Measurements from ENCODE around the gene C20orf204.

C20orf204 gene

DNA sequence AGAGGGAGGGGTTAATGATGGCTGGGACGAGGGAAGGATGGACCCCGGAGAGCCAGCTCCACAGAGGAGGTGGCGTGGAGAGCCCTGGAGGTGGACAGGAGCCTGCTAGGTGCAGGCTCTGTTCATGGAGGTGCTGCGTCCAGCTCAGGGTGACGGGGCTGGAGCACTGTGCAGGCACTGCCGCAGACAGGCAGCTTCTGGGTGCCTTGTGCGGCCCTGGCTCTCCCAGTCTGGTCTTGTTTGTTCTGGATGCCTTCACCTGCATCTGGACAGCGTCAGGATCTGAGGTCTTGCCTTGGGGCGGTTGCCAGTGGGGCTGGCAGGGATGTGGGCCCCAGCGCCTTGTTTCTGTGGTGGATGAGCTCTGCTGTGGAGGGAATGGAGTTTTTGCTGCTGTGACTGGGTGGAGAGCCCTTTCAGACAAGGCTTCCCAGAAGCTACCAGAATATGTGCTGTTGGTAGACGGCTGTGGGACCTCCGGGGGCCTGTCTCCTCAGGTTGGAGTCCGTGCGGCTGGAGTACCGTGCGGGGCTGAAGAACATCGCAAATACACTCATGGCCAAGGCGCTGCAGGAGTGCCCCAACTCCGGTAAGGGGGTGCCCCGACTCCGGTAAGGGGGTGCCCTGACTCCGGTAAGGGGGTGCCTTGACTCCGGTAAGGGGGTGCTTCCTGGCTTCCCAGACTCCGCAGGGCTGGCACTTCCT, 7.8 kb upstream of the C20orf204 start:
- no peak overlapping the region for H3K9ac ChIP-seq (ENCODE audit: low read length)
- H3K4me2 ChIP-seq (ENCODE audit: low read depth, low read length): no peak overlapping the region
- H3K9me2 ChIP-seq (replicated peaks; ENCODE audit: insufficient read depth, low read length): no peaks in the 10 kb centered on the region
- no peak for DNase-seq
- H3K4me1 ChIP-seq (ENCODE audit: low read length): no peaks in the 10 kb centered on the region
- no peaks in the 10 kb centered on the region for H3K79me2 ChIP-seq (ENCODE audit: low read length)
- no peaks in the 10 kb centered on the region for H3F3A ChIP-seq (ENCODE audit: insufficient read depth, low read length)
- H3K4me3 ChIP-seq (ENCODE audit: low read length): no peak overlapping the region
- no peaks in the 10 kb centered on the region for H3K36me3 ChIP-seq (replicated peaks; ENCODE audit: insufficient read depth, low read length)
- no peaks in the 10 kb centered on the region for H3K9me3 ChIP-seq (replicated peaks; ENCODE audit: insufficient read depth, low read length)
- TF ChIP-seq EZH2 (optimal IDR thresholded peaks at IDR 0.05; ENCODE audit: low read depth, low read length) (no peak), EZH2phosphoT487 (IDR thresholded peaks at IDR 0.05; ENCODE audit: low read length) (no peak)
- TF ChIP-seq, protein P1, sequence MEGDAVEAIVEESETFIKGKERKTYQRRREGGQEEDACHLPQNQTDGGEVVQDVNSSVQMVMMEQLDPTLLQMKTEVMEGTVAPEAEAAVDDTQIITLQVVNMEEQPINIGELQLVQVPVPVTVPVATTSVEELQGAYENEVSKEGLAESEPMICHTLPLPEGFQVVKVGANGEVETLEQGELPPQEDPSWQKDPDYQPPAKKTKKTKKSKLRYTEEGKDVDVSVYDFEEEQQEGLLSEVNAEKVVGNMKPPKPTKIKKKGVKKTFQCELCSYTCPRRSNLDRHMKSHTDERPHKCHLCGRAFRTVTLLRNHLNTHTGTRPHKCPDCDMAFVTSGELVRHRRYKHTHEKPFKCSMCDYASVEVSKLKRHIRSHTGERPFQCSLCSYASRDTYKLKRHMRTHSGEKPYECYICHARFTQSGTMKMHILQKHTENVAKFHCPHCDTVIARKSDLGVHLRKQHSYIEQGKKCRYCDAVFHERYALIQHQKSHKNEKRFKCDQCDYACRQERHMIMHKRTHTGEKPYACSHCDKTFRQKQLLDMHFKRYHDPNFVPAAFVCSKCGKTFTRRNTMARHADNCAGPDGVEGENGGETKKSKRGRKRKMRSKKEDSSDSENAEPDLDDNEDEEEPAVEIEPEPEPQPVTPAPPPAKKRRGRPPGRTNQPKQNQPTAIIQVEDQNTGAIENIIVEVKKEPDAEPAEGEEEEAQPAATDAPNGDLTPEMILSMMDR (IDR thresholded peaks at IDR 0.05; ENCODE audit: low read length): no peak
- H3K27me3 ChIP-seq (replicated peaks; ENCODE audit: insufficient read depth, low read length): no peaks in the 10 kb centered on the region
- H3K27ac ChIP-seq (ENCODE audit: low read length): no peak overlapping the region
- H4K20me1 ChIP-seq (ENCODE audit: insufficient read depth, low read length): no peaks in the 10 kb centered on the region
- H2AFZ ChIP-seq (ENCODE audit: low read length): no peak overlapping the region

DNA sequence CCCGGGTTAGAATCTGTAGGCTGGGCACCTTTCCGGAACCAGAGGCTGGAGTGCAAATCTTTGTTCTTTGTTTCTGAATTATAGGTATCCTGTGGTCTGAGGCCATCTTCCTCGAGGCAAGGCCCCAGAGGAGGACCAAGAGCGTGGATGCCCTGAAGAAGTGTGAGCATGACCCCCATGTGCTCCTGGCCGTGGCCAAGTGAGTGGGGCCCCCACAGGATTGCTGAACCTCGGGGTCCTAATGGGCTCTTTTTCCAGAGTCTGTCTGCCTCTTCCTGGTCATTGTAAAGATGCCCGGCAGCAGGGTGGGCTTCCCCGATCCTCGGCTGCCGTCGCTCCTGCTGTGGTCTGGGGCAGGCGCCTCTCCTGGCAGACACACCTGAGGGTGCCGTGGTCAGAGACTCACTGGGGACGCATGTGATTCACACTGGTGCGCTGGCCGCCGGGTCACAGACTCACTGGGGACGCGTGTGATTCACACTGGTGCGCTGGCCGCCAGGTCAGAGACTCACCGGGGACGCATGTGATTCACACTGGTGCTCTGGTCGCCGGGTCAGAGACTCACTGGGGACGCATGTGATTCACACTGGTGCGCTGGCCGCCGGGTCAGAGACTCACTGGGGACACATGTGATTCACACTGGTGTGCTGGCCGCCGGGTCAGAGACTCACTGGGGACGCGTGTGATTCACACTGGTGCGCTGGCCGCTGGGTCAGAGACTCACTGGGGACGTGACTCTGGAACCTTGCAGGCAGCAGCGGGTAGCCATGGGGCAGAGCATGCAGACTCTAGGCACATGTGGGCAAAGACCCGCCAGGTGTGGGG, 6.5 kb upstream of the C20orf204 start:
- Histone ChIP-seq H2AFZ (ENCODE audit: low read length) (no peak overlapping the region), H3K9me2 (replicated peaks; ENCODE audit: insufficient read depth, low read length) (no peaks in the 10 kb centered on the region), H3F3A (ENCODE audit: insufficient read depth, low read length) (no peaks in the 10 kb centered on the region), H3K27me3 (replicated peaks; ENCODE audit: insufficient read depth, low read length) (no peaks in the 10 kb centered on the region), H3K4me1 (ENCODE audit: low read length) (no peaks in the 10 kb centered on the region), H3K9ac (ENCODE audit: low read length) (no peak overlapping the region), H4K20me1 (ENCODE audit: insufficient read depth, low read length) (no peaks in the 10 kb centered on the region), H3K79me2 (ENCODE audit: low read length) (no peaks in the 10 kb centered on the region), H3K36me3 (replicated peaks; ENCODE audit: insufficient read depth, low read length) (no peaks in the 10 kb centered on the region), H3K4me3 (ENCODE audit: low read length) (no peak overlapping the region), H3K27ac (ENCODE audit: low read length) (no peak overlapping the region), H3K4me2 (ENCODE audit: low read depth, low read length) (no peak overlapping the region), H3K9me3 (replicated peaks; ENCODE audit: insufficient read depth, low read length) (no peaks in the 10 kb centered on the region)
- TF ChIP-seq, protein P1 (IDR thresholded peaks at IDR 0.05; ENCODE audit: low read length): no peak
- TF ChIP-seq EZH2 (optimal IDR thresholded peaks at IDR 0.05; ENCODE audit: low read depth, low read length): no peak
- TF ChIP-seq EZH2phosphoT487 (IDR thresholded peaks at IDR 0.05; ENCODE audit: low read length): no peak
- DNase-seq: no peak

DNA sequence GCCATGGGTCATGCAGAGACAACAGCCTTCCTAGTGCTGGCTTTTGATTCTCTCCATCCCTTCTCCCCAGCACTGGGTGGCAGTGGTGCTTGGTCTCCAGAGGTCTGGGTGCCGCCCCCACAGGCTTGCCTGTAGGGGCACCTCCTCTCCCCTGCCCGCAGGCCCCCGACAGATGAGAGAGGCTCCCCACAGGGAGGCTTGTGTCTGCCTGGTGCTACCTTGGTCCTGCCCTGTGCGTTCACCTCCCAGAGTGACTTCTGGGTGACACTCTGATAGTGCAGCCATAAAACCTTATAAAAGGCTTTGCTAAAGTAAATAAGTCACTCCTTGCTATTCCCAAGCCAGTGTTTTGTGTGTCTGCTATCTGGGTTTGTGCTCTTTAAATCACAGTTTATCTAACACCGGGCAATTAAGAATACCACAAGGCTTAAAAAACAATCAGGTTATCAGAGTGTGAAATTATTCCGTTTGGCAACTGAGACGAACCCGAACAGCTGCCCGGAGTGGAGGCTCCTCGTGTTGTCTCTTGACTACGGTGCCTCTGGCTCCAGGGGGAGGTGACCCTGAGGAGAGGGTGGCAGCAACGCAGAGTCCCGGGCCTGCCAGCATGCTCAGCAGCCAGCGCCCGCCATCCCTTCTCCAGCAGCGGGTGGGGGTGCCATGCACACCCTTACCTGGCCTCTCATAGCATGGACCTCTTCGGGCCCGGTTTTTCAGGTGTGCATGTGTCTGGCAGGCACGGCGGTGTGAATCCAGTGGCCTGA, 5.4 kb upstream of the C20orf204 start:
- no peaks in the 10 kb centered on the region for H4K20me1 ChIP-seq (ENCODE audit: insufficient read depth, low read length)
- H3F3A ChIP-seq (ENCODE audit: insufficient read depth, low read length): no peaks in the 10 kb centered on the region
- no peak overlapping the region for H3K4me3 ChIP-seq (ENCODE audit: low read length)
- no peak overlapping the region for H3K27ac ChIP-seq (ENCODE audit: low read length)
- DNase-seq: no peak
- TF ChIP-seq, protein P1 (IDR thresholded peaks at IDR 0.05; ENCODE audit: low read length): no peak
- no peak for TF ChIP-seq EZH2 (optimal IDR thresholded peaks at IDR 0.05; ENCODE audit: low read depth, low read length)
- no peak for TF ChIP-seq EZH2phosphoT487 (IDR thresholded peaks at IDR 0.05; ENCODE audit: low read length)
- H3K27me3 ChIP-seq (replicated peaks; ENCODE audit: insufficient read depth, low read length): no peaks in the 10 kb centered on the region
- H3K9me3 ChIP-seq (replicated peaks; ENCODE audit: insufficient read depth, low read length): no peaks in the 10 kb centered on the region
- no peaks in the 10 kb centered on the region for H3K79me2 ChIP-seq (ENCODE audit: low read length)
- H3K9me2 ChIP-seq (replicated peaks; ENCODE audit: insufficient read depth, low read length): no peaks in the 10 kb centered on the region
- no peak overlapping the region for H3K9ac ChIP-seq (ENCODE audit: low read length)
- H3K36me3 ChIP-seq (replicated peaks; ENCODE audit: insufficient read depth, low read length): no peaks in the 10 kb centered on the region
- no peaks in the 10 kb centered on the region for H3K4me1 ChIP-seq (ENCODE audit: low read length)
- no peak overlapping the region for H2AFZ ChIP-seq (ENCODE audit: low read length)
- no peak overlapping the region for H3K4me2 ChIP-seq (ENCODE audit: low read depth, low read length)

Measured in MM.1S (cell line).